ENCODE data around the gene DHX8. TPM values are rescaled to one million over a fixed set of nuclear protein-coding genes. Genes with fewer than 3 reads are reported as not detected.

DHX8 gene
- total and polyA plus RNA-seq, 2 of the 8 experiments (the other 6 are each of a cell fraction or from before 2014, with no cell fraction given), result 30.5 to 59.4 TPM

- DNase-seq (ENCODE audit: low read depth in 1 of 2, low spot score in 2 of 2) (no peak), FAIRE-seq (no peak)
- Histone ChIP-seq H3K4me1 (replicated peaks in 1 of 4; ENCODE audit: control insufficient read depth in 3 of 4, insufficient read depth in 4 of 4, low read length in 3 of 4) (peaks cover 28 to 41% (median 34%) of the 10 kb centered on the region in 4 experiments), H3K23ac (ENCODE audit: insufficient read length) (no peak overlapping the region), H3K4ac (replicated peaks; ENCODE audit: insufficient read length, low read depth, low read length) (peak overlapping the region; percentile 61), H2BK20ac (ENCODE audit: low read length) (peak overlapping the region; percentile 87; the same call in 1 of the 2 replicates), H4K5ac (ENCODE audit: insufficient read length, low read depth, low read length) (peak overlapping the region; percentile 49), H3K36me3 (ENCODE audit: control insufficient read depth in 2 of 4, insufficient read depth in 4 of 4, low read length in 3 of 4) (peaks cover 0 to 2% (median 0%) of the 10 kb centered on the region in 4 experiments; a peak in 1 of 8 replicates), H3K27me3 (replicated peaks in 1 of 4; ENCODE audit: control insufficient read depth in 3 of 4, extremely low read depth in 1 of 4, insufficient read depth in 3 of 4, low read length in 3 of 4) (peaks cover 0 to 12% (median 7%) of the 10 kb centered on the region in 4 experiments; a peak in 5 of 7 replicates), H3K56ac (replicated peaks; ENCODE audit: insufficient read length, low read depth, low read length) (no peak overlapping the region), H3K79me2 (ENCODE audit: control insufficient read depth in 1 of 2, insufficient read depth in 2 of 2, low read length in 2 of 2) (peaks cover 20 to 64% of the 10 kb centered on the region in 2 experiments; a peak in 3 of 4 replicates), H3K18ac (ENCODE audit: extremely low read depth, low read length) (peak overlapping the region; percentile 24; the same call in 1 of the 2 replicates), H4K8ac (ENCODE audit: extremely low read depth, insufficient read depth, low read length) (0 out of 2 replicates have a peak overlapping the region, but pooled peaks have one; percentile 5), H3K14ac (ENCODE audit: insufficient read length) (no peak overlapping the region), H2BK120ac (replicated peaks; ENCODE audit: low read depth, low read length) (peak overlapping the region; percentile 30), H3K9ac (replicated peaks in 1 of 4; ENCODE audit: extremely low read depth in 1 of 4, low read depth in 3 of 4, low read length in 3 of 4) (peak overlapping the region in 1 of 4 experiments; percentile 6; a peak in 1 of 7 replicates), H2BK15ac (ENCODE audit: low read length) (0 out of 2 replicates have a peak overlapping the region, but pooled peaks have one; percentile 12), H3K79me1 (ENCODE audit: low read depth, low read length) (peaks cover 11% of the 10 kb centered on the region), H3K23me2 (ENCODE audit: low read depth, low read length) (peaks cover 19% of the 10 kb centered on the region), H2AFZ (ENCODE audit: low read length) (no peak overlapping the region), H3K4me2 (ENCODE audit: insufficient read depth in 1 of 2, low read depth in 2 of 2, low read length in 2 of 2) (peak overlapping the region; percentile 78 to 88), H4K20me1 (replicated peaks in 1 of 2; ENCODE audit: control insufficient read depth in 1 of 2, insufficient read depth in 2 of 2, low read length in 2 of 2) (peaks cover 2 to 10% of the 10 kb centered on the region in 2 experiments), H2BK5ac (ENCODE audit: low read depth, low read length) (peak overlapping the region; percentile 63; the same call in 1 of the 2 replicates), H4K91ac (replicated peaks; ENCODE audit: insufficient read length, low read length) (peak overlapping the region; percentile 79), H2AK5ac (ENCODE audit: low read depth, low read length) (0 out of 2 replicates have a peak overlapping the region, but pooled peaks have one; percentile 40), H2BK12ac (ENCODE audit: low read depth, low read length) (peak overlapping the region; percentile 41; the same call in 1 of the 2 replicates), H3K9me3 (ENCODE audit: insufficient read depth in 2 of 2, low read depth in 1 of 2, low read length in 1 of 2) (no peaks in the 10 kb centered on the region), H3K27ac (ENCODE audit: low read depth, low read length) (no peak overlapping the region), H3K4me3 (ENCODE audit: extremely low read depth in 1 of 4, insufficient read depth in 2 of 4, low read depth in 3 of 4, low read length in 4 of 4) (peak overlapping the region; percentile 56 to 71 (median 64); a peak in 4 of 8 replicates)
- 31% methylated on average over 4 of the region's 4 CpGs; no CpG with 5 or more reads in 1 of the 2 experiments for WGBS, 2 experiments (ENCODE audit: extremely low coverage in 1 of 2, insufficient coverage in 1 of 2, insufficient read length in 1 of 2, insufficient replicate concordance in 2 of 2, low coverage in 1 of 2, low lambda C conversion rate in 2 of 2, missing lambda C conversion rate in 1 of 2)
- POLR2A ChIA-PET (ENCODE audit: partially characterized antibody), result interaction anchor here (0.7 to 12.8 kb wide), 6 partner anchors 15 to 998 kb away, joined by 3 to 345 read pairs (median 4); no protein-coding TSS in a partner anchor
- CTCF ChIA-PET (ENCODE audit: partially characterized antibody), result interaction anchor here (0.8 to 2.4 kb wide), 14 partner anchors 9 to 217 kb away, joined by 3 to 14 read pairs (median 4); partner anchors contain the start of gene DHX8
Observed at GRCh38 chr17:43543300-43543699, 59.5 kb downstream of the DHX8 start.

Measured in H1 (cell line).